ENCODE results near the gene ZBTB20.

DNA sequence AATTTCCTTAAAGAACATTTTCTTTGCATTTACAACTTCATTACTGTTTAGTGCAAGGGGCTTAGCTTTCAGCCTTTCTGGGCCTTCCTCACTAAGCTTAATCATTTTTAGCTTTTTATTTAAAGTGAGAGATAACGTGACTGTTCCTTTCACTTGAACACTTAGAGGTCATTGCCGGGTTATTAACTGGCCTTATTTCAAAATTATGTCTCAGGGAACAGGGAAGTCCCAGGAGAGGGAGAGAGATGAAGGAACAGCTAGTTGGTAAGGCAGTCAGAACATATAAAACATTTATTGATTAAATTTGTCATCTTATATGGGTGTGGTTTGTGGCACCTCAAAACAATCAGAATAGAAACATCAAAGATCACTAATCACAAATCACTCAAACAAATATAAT, 584.5 kb downstream of the ZBTB20 start:
- TF ChIP-seq POLR2A (IDR thresholded peaks at IDR 0.05) (no peak), POLR2AphosphoS5 (IDR thresholded peaks at IDR 0.05) (no peak)
- TF ChIP-seq, protein P1, sequence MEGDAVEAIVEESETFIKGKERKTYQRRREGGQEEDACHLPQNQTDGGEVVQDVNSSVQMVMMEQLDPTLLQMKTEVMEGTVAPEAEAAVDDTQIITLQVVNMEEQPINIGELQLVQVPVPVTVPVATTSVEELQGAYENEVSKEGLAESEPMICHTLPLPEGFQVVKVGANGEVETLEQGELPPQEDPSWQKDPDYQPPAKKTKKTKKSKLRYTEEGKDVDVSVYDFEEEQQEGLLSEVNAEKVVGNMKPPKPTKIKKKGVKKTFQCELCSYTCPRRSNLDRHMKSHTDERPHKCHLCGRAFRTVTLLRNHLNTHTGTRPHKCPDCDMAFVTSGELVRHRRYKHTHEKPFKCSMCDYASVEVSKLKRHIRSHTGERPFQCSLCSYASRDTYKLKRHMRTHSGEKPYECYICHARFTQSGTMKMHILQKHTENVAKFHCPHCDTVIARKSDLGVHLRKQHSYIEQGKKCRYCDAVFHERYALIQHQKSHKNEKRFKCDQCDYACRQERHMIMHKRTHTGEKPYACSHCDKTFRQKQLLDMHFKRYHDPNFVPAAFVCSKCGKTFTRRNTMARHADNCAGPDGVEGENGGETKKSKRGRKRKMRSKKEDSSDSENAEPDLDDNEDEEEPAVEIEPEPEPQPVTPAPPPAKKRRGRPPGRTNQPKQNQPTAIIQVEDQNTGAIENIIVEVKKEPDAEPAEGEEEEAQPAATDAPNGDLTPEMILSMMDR (IDR thresholded peaks at IDR 0.05), result no peak
